H9 (cell line): ENCODE data around the gene RNASE1. TPM values are rescaled to one million over a fixed set of nuclear protein-coding genes. Genes with fewer than 3 reads are reported as not detected.
A peak's percentile ranks its signal among the peaks of the same experiment; 100 is the strongest.

Experiments
- DNase-seq: peaks from one replicate; pipeline ENCODE4 v3.0.0-alpha.2; 2017
- H2AFZ ChIP-seq: one replicate; pipeline ENCODE4 v1.6.1; 2013; ENCODE audit warnings: mild to moderate bottlenecking, low read length, control low read depth, moderate library complexity
- H2AK5ac ChIP-seq: 2 replicates; pipeline ENCODE4 v1.6.1; 2013; ENCODE audit warnings: low read length, control low read depth, mixed read lengths; ENCODE audit not compliant: insufficient read length
- H2BK120ac ChIP-seq: one replicate; pipeline ENCODE4 v1.6.1; 2013; ENCODE audit warnings: low read depth, mild to moderate bottlenecking, low read length, control low read depth, inconsistent platforms; ENCODE audit not compliant: poor library complexity, severe bottlenecking
- H2BK12ac ChIP-seq: 2 replicates; pipeline ENCODE4 v1.6.1; 2013; ENCODE audit warnings: low read length, control low read depth, mixed read lengths, low read depth; ENCODE audit not compliant: insufficient read length
- H2BK15ac ChIP-seq: 2 replicates; pipeline ENCODE4 v1.6.1; 2013; ENCODE audit warnings: low read depth, low read length, control low read depth
- H2BK20ac ChIP-seq: one replicate; pipeline ENCODE4 v1.6.1; 2013; ENCODE audit warnings: low read depth, mild to moderate bottlenecking, low read length, control low read depth, inconsistent platforms; ENCODE audit not compliant: poor library complexity, severe bottlenecking
- H2BK5ac ChIP-seq: 2 replicates; pipeline ENCODE4 v1.6.1; 2013; ENCODE audit warnings: low read length, control low read depth, mixed read lengths; ENCODE audit not compliant: insufficient read length
- H3K14ac ChIP-seq: 2 replicates; pipeline ENCODE4 v1.6.1; 2013; ENCODE audit warnings: low read length, control low read depth; ENCODE audit not compliant: insufficient read depth
- H3K18ac ChIP-seq: 2 replicates; pipeline ENCODE4 v1.6.1; 2013; ENCODE audit warnings: low read depth, mild to moderate bottlenecking, mixed read lengths, low read length, control low read depth; ENCODE audit not compliant: insufficient read length
- H3K23ac ChIP-seq: 2 replicates; pipeline ENCODE4 v1.6.1; 2013; ENCODE audit warnings: low read length, control low read depth, mixed read lengths, low read depth; ENCODE audit not compliant: insufficient read length
- H3K23me2 ChIP-seq: 2 replicates; pipeline ENCODE4 v1.6.1; 2013; ENCODE audit warnings: low read depth, mild to moderate bottlenecking, mixed read lengths, low read length, control low read depth; ENCODE audit not compliant: insufficient read length, poor library complexity, severe bottlenecking
- H3K27ac ChIP-seq: 2 replicates; pipeline ENCODE4 v1.5.1; 2013; ENCODE audit warnings: low read length, control low read depth, mixed read lengths, low read depth; ENCODE audit not compliant: insufficient read length
- H3K27me3 ChIP-seq: 2 replicates; pipeline ENCODE4 v1.6.1; 2013; ENCODE audit warnings: low read length, control low read depth, inconsistent platforms; ENCODE audit not compliant: insufficient read depth
- H3K4ac ChIP-seq: 2 replicates; pipeline ENCODE4 v1.6.1; 2013; ENCODE audit warnings: low read depth, mild to moderate bottlenecking, control low read depth, inconsistent platforms, low read length, moderate library complexity
- H3K4me1 ChIP-seq: 2 replicates; pipeline ENCODE4 v1.6.1; 2013; ENCODE audit warnings: low read length, control low read depth, inconsistent platforms; ENCODE audit not compliant: insufficient read depth
- H3K4me2 ChIP-seq: 2 replicates; pipeline ENCODE4 v1.6.1; 2013; ENCODE audit warnings: low read length, control low read depth, mixed read lengths; ENCODE audit not compliant: insufficient read length, insufficient read depth
- H3K56ac ChIP-seq: 2 replicates; pipeline ENCODE4 v1.6.1; 2013; ENCODE audit warnings: low read depth, mild to moderate bottlenecking, mixed read lengths, low read length, control low read depth; ENCODE audit not compliant: insufficient read length
- H3K79me1 ChIP-seq: 2 replicates; pipeline ENCODE4 v1.6.1; 2013; ENCODE audit warnings: low read depth, mild to moderate bottlenecking, moderate library complexity, low read length, control low read depth, inconsistent platforms; ENCODE audit not compliant: insufficient read depth, poor library complexity, severe bottlenecking
- H3K79me2 ChIP-seq: 2 replicates; pipeline ENCODE4 v1.6.1; 2013; ENCODE audit warnings: low read length, control low read depth, inconsistent platforms; ENCODE audit not compliant: insufficient read depth
- H3K9ac ChIP-seq: 2 replicates; pipeline ENCODE4 v1.6.1; 2013; ENCODE audit warnings: low read length, control low read depth, mixed read lengths; ENCODE audit not compliant: insufficient read length; ENCODE audit errors: extremely low read depth
- H3K9me3 ChIP-seq: one replicate; pipeline ENCODE4 v1.6.1; 2013; ENCODE audit warnings: low read depth, low read length, inconsistent platforms; ENCODE audit not compliant: control insufficient read depth
- H3T11ph ChIP-seq: one replicate; pipeline ENCODE4 v1.6.1; 2013; ENCODE audit warnings: mild to moderate bottlenecking, low read length, control low read depth, inconsistent platforms
- H4K20me1 ChIP-seq: one replicate; pipeline ENCODE4 v1.6.1; 2013; ENCODE audit not compliant: control insufficient read depth, insufficient read length, insufficient read depth
- H4K5ac ChIP-seq: 2 replicates; pipeline ENCODE4 v1.6.1; 2013; ENCODE audit warnings: low read depth, mild to moderate bottlenecking, mixed read lengths, low read length, control low read depth; ENCODE audit not compliant: insufficient read length
- H4K8ac ChIP-seq: replicated peaks from 2 replicates; pipeline ENCODE4 v1.6.1; 2013; ENCODE audit warnings: low read length, control low read depth, mixed read lengths, low read depth; ENCODE audit not compliant: insufficient read length
- H4K91ac ChIP-seq: 2 replicates; pipeline ENCODE4 v1.6.1; 2013; ENCODE audit warnings: low read depth, mild to moderate bottlenecking, moderate library complexity, mixed read lengths, low read length, control low read depth; ENCODE audit not compliant: insufficient read length
- H3K27ac Mint-ChIP-seq, 3 experiments: 2 replicates in 2 of 3; 3 replicates in 1 of 3; pipeline ENCODE4 v1.8.0; 2020 to 2021; ENCODE audit warnings: mixed read lengths in 3 of 3, mild to moderate bottlenecking in 1 of 3, moderate library complexity in 1 of 3
- H3K27me3 Mint-ChIP-seq: 2 replicates; pipeline ENCODE4 v1.8.0; 2021; ENCODE audit warnings: low read depth, mild to moderate bottlenecking, moderate library complexity, mixed read lengths
- H3K36me3 Mint-ChIP-seq, 3 experiments: 2 replicates in 2 of 3; 3 replicates in 1 of 3; pipeline ENCODE4 v1.8.0; 2020 to 2021; ENCODE audit warnings: low read depth in 3 of 3, mixed read lengths in 3 of 3; ENCODE audit not compliant: insufficient read depth in 1 of 3
- H3K4me1 Mint-ChIP-seq, 2 experiments: 2 replicates each; pipeline ENCODE4 v1.8.0; 2020; ENCODE audit warnings: mixed read lengths in 2 of 2
- H3K4me3 Mint-ChIP-seq, 2 experiments: 2 replicates in 1 of 2; 3 replicates in 1 of 2; pipeline ENCODE4 v1.8.0; 2020 to 2021; ENCODE audit warnings: mild to moderate bottlenecking in 2 of 2, mixed read lengths in 2 of 2, moderate library complexity in 1 of 2
- H3K9me3 Mint-ChIP-seq, 2 experiments: 2 replicates in 1 of 2; 3 replicates in 1 of 2; pipeline ENCODE4 v1.8.0; 2020; ENCODE audit warnings: mild to moderate bottlenecking in 2 of 2, mixed read lengths in 2 of 2, moderate library complexity in 1 of 2
- CTCF ChIP-seq: fragments of 200-600 bp; sonication (generic); conservative IDR thresholded peaks from 3 replicates; pipeline ENCODE4 v1.8.0; 2021; ENCODE audit warnings: antibody characterized with exemption, mild to moderate bottlenecking
- WGBS: extraction: QIAGEN DNeasy Blood & Tissue Kit; methylation state at CpG from one replicate; pipeline ENCODE4 v1.1.7; 2013; ENCODE audit warnings: missing lambda C conversion rate, low lambda C conversion rate, mixed read lengths; ENCODE audit not compliant: insufficient read length; ENCODE audit errors: extremely low coverage; 5-methylcytosine and 5-hydroxymethylcytosine counted together
- total RNA-seq: library from RNA; stranded (reverse); gene quantifications from 2 replicates; pipeline ENCODE4 v1.2.1, GENCODE V29; 2021

Gene RNASE1
- total RNA-seq, 1 experiment from 2014 or later, result 1.2 TPM

- no peak overlapping the region for H3K4ac ChIP-seq
- H3K14ac ChIP-seq, result no peak overlapping the region
- no peak overlapping the region for H2BK15ac ChIP-seq
- no peak overlapping the region for H3K9ac ChIP-seq
- H4K5ac ChIP-seq, result no peak overlapping the region
- H2BK12ac ChIP-seq, result no peak overlapping the region
- no peak overlapping the region for H3K4me3 Mint-ChIP-seq
- H3K27me3 ChIP-seq, result no peaks in the 10 kb centered on the region
- H4K91ac ChIP-seq, result no peak overlapping the region
- no peak overlapping the region for H3K4me2 ChIP-seq
- H2BK120ac ChIP-seq, result no peak overlapping the region
- no peak for DNase-seq
- no peaks in the 10 kb centered on the region for H3K9me3 ChIP-seq
- no peak overlapping the region for H2BK5ac ChIP-seq
- no peak overlapping the region for H2AFZ ChIP-seq
- H2AK5ac ChIP-seq, result no peak overlapping the region
- no peak overlapping the region for H3T11ph ChIP-seq
- no peak overlapping the region for H2BK20ac ChIP-seq
- peaks cover 30 to 33% of the 10 kb centered on the region in 2 experiments for H3K4me1 Mint-ChIP-seq
- H3K56ac ChIP-seq, result no peak overlapping the region
- no peak overlapping the region for H3K18ac ChIP-seq
- H3K4me1 ChIP-seq, result peaks cover 4% of the 10 kb centered on the region
- WGBS, result no CpG with 5 or more reads among the region's 13 CpGs
- no peak overlapping the region for H3K23ac ChIP-seq
- H4K20me1 ChIP-seq, result no peaks in the 10 kb centered on the region
- no peak for TF ChIP-seq CTCF
- peak overlapping the region in 2 of 3 experiments; percentile 53 to 58; a peak in 3 of 7 replicates for H3K27ac Mint-ChIP-seq
- no peak overlapping the region for H4K8ac ChIP-seq
- no peaks in the 10 kb centered on the region; the same call in none of the 2 replicates for H3K27me3 Mint-ChIP-seq
- peaks cover 0 to 4% (median 0%) of the 10 kb centered on the region in 3 experiments; a peak in 2 of 7 replicates for H3K36me3 Mint-ChIP-seq
- no peaks in the 10 kb centered on the region for H3K23me2 ChIP-seq
- H3K27ac ChIP-seq, result no peak overlapping the region
- H3K9me3 Mint-ChIP-seq, result no peaks in the 10 kb centered on the region
- H3K79me2 ChIP-seq, result no peaks in the 10 kb centered on the region
- no peaks in the 10 kb centered on the region for H3K79me1 ChIP-seq
Measured at GRCh38 chr14:20790464-20791116, 12.1 kb downstream of the RNASE1 start.
